ENCODE data around the gene CCDC190. TPM values are rescaled to one million over a fixed set of nuclear protein-coding genes. Genes with fewer than 3 reads are reported as not detected.

The CCDC190 gene
- total RNA-seq (2021; ENCODE audit: unreplicated experiment) (not detected), Bru-seq, nascent RNA (not detected), BruChase-seq, experiment 1, labeled RNA remaining after a 2-hour chase (not detected), BruChase-seq, experiment 2, labeled RNA remaining after a 6-hour chase (not detected)
- polyA plus RNA-seq (2012; ENCODE audit: insufficient read length), result not detected
- long read RNA-seq, result 0 reads

GRCh38 chr1:162861101-162861500, at the start of gene CCDC190:
CCDC190 (minus strand) TSS chr1:162861175; CDS start chr1:162859646, 1,529 bp downstream.
- no peak for DNase-seq (ENCODE audit: low read depth, low spot score)
- Histone ChIP-seq H3K36me3 (ENCODE audit: control insufficient read depth, insufficient read depth, low read length) (no peaks in the 10 kb centered on the region), H3K9me3 (ENCODE audit: control insufficient read depth, insufficient read depth, low read depth, low read length) (no peaks in the 10 kb centered on the region), H3K27ac (ENCODE audit: low read length) (no peak within 1 kb of the TSS), H3K4me3 (ENCODE audit: low read depth in 2 of 2, low read length in 2 of 2) (no peak within 1 kb of the TSS), H3K4me1 (ENCODE audit: control insufficient read depth, insufficient read depth, low read length) (no peaks in the 10 kb centered on the region), H3K27me3 (ENCODE audit: control insufficient read depth, insufficient read depth, low read length) (no peaks in the 10 kb centered on the region)
- ATAC-seq, result no peak
- no TSS peak for BruUV-seq (replicated peaks)
- ChIA-PET CTCF (no interaction called here), POLR2A (no interaction called here)
- in situ Hi-C loops (cut with HindIII; ENCODE audit: low pct_unique_long_range_greater_than_20kb, low sequenced_read_pairs) (no loop called here), intact Hi-C loops (cut with micrococcal nuclease; ENCODE audit: unreplicated experiment) (no loop called here)
- TF ChIP-seq REST (IDR thresholded peaks at IDR 0.05; ENCODE audit: insufficient read depth in 1 of 2, low read depth in 2 of 2, low read length in 1 of 2), result no peak
- TF ChIP-seq TCF7L2 (IDR thresholded peaks at IDR 0.05; ENCODE audit: low read depth, low read length), result no peak
- TF ChIP-seq CTCF (IDR thresholded peaks at IDR 0.05), result no peak
- no peak for TF ChIP-seq POLR2AphosphoS5 (IDR thresholded peaks at IDR 0.05; ENCODE audit: low read depth, low read length)
- no peak for TF ChIP-seq SIN3A (IDR thresholded peaks at IDR 0.05; ENCODE audit: borderline replicate concordance, insufficient read depth, low read depth, low read length)

GRCh38 chr1:162910161-162910560, 49.2 kb upstream of the CCDC190 start:
- ChIA-PET POLR2A (no interaction called here), CTCF (no interaction called here)

More at GRCh38 chr1:162910161-162910560, 49.2 kb upstream of the CCDC190 start:
- no peak for TF ChIP-seq CTCF (IDR thresholded peaks at IDR 0.05)
- no peak for TF ChIP-seq SIN3A (IDR thresholded peaks at IDR 0.05; ENCODE audit: borderline replicate concordance, insufficient read depth, low read depth, low read length)
- no peak for TF ChIP-seq REST (IDR thresholded peaks at IDR 0.05; ENCODE audit: insufficient read depth in 1 of 2, low read depth in 2 of 2, low read length in 1 of 2)
- TF ChIP-seq POLR2AphosphoS5 (IDR thresholded peaks at IDR 0.05; ENCODE audit: low read depth, low read length), result no peak
- TF ChIP-seq TCF7L2 (IDR thresholded peaks at IDR 0.05; ENCODE audit: low read depth, low read length), result no peak
- Histone ChIP-seq H3K27ac (ENCODE audit: low read length) (no peak overlapping the region), H3K36me3 (ENCODE audit: control insufficient read depth, insufficient read depth, low read length) (no peaks in the 10 kb centered on the region), H3K4me3 (ENCODE audit: low read depth in 2 of 2, low read length in 2 of 2) (no peak overlapping the region), H3K27me3 (ENCODE audit: control insufficient read depth, insufficient read depth, low read length) (no peaks in the 10 kb centered on the region), H3K9me3 (ENCODE audit: control insufficient read depth, insufficient read depth, low read depth, low read length) (0 out of 2 replicates have a peak, but pooled peaks cover 2% of the 10 kb centered on the region), H3K4me1 (ENCODE audit: control insufficient read depth, insufficient read depth, low read length) (no peaks in the 10 kb centered on the region)
- ATAC-seq (no peak), DNase-seq (ENCODE audit: low read depth, low spot score) (no peak)
- no TSS peak for BruUV-seq (replicated peaks)
- in situ Hi-C loops (cut with HindIII; ENCODE audit: low pct_unique_long_range_greater_than_20kb, low sequenced_read_pairs), result no loop called here
- intact Hi-C loops (cut with micrococcal nuclease; ENCODE audit: unreplicated experiment), result no loop called here

All from Panc1 (cell line).